Mononuclear cell (primary cell): ENCODE measurements around the gene PLCH1. TPM values are rescaled to one million over a fixed set of nuclear protein-coding genes. Genes with fewer than 3 reads are reported as not detected.
"Not testable (repeated sequence)": the region's sequence is repeated elsewhere in the genome, so short reads cannot be mapped to it uniquely, and the experiment has no call there.

ENCODE experiments used
- H3K27me3 ChIP-seq: 2 replicates; pipeline ENCODE4 v1.6.0; 2011; ENCODE audit warnings: low read length, control low read depth; ENCODE audit not compliant: insufficient read depth
- H3K4me1 ChIP-seq: 2 replicates; pipeline ENCODE4 v1.5.1; 2011; ENCODE audit warnings: mild to moderate bottlenecking, low read length, control low read depth; ENCODE audit not compliant: insufficient read depth
- H3K4me3 ChIP-seq: 2 replicates; pipeline ENCODE4 v1.5.1; 2011; ENCODE audit warnings: mild to moderate bottlenecking, low read length, moderate library complexity
- H3K9me3 ChIP-seq: 2 replicates; pipeline ENCODE4 v1.5.1; 2011; ENCODE audit warnings: low read depth, mild to moderate bottlenecking, control low read depth, low read length
- total RNA-seq: library from RNA; depleted of rRNA; stranded (reverse); fragments of >200 nt; gene quantifications from one replicate; pipeline ENCODE4 v1.2.3, GENCODE V29; 2012

The PLCH1 gene
- total RNA-seq, 1 donor: 0.94 TPM

DNA sequence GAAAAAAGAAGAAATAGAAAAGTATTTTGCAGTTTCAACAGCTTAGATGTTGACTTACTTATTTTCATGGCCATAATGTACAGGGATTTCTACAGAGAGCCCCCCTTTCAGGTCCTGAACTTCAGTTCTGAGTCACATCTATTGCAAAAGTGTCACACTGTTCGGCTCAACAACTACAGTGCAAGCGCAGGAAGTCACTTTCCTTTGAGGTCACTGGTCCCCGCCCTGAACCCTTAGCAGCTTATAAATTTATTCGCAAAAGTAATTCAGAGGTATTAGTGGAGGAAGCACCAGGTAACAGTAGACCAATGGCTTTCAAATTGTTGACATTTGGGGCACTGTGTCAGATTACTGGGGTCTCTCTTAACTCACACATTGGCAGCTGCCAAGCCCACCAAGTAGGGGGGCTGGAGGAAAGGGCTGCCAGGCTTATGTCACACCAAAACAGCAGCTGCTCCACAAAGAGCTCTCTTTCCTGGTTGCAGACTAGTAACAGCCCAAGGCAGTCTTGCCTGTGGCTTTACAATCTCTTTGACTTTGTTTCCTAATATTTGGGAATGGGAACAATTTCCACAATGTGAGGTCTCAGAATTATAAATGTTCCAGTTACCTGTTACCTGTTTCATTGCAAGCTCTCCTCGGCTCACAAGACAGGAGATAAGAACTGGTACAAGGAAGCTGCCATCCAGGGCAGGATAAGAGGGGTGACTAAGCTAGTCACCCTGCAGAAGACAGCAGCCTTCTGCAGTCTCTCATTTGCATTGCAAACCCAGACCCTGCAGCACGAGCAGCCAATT lies 321.1 kb downstream of the PLCH1 start:
- H3K4me1 ChIP-seq: no peaks in the 10 kb centered on the region
- H3K4me3 ChIP-seq: no peak overlapping the region
- no peaks in the 10 kb centered on the region for H3K27me3 ChIP-seq
- peaks cover 6% of the 10 kb centered on the region for H3K9me3 ChIP-seq

- H3K27me3 ChIP-seq: no peaks in the 10 kb centered on the region
- H3K4me3 ChIP-seq: no peak overlapping the region
- H3K9me3 ChIP-seq: no peaks in the 10 kb centered on the region
- H3K4me1 ChIP-seq: no peaks in the 10 kb centered on the region
Observed at GRCh38 chr3:155420881-155421486, 323.9 kb downstream of the PLCH1 start.

DNA sequence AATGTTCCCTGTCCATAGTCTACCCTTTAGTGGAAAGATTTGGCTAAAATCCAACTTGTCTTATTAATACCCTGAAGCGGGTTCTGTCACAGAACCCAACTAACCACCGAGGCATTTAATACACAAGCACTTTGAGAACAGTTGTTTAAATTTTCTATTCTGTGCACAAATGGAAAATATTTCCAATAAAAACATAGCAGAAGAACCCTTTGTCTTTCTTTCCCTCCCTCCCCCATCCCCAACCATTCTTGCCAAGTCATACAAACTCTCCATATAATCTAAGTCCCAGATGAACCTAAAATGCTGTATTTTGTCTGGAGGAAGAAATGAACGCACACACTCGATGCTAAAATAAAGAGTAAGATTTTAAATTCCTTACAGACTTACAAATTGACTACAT lies 324.5 kb downstream of the PLCH1 start:
- H3K27me3 ChIP-seq: no peaks in the 10 kb centered on the region
- H3K9me3 ChIP-seq: no peaks in the 10 kb centered on the region
- H3K4me1 ChIP-seq: no peaks in the 10 kb centered on the region
- H3K4me3 ChIP-seq: no peak overlapping the region

DNA sequence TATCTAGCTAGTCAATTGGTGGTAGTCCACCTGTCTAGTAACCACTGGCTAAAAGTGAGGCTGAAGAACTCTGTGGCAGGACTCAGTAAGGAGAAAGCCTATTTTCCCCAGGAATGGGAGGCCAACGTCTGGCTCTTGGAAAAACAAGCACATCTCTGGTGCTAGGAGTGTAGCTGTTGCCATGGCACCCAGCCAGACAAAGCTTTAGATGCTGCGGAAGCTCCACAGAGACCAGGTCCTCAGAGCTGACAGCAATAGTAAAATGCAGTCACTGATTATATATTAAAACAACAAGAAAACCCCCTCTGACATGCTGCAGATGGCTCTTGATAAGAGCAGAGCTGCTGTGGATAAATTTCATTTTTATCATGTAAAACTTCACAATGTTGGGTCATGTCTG lies 326.5 kb downstream of the PLCH1 start:
- Histone ChIP-seq H3K9me3 (no peaks in the 10 kb centered on the region), H3K4me3 (no peak overlapping the region), H3K27me3 (no peaks in the 10 kb centered on the region), H3K4me1 (no peaks in the 10 kb centered on the region)

- no peaks in the 10 kb centered on the region for H3K9me3 ChIP-seq
- H3K4me1 ChIP-seq: no peaks in the 10 kb centered on the region
- no peak overlapping the region for H3K4me3 ChIP-seq
- H3K27me3 ChIP-seq: no peaks in the 10 kb centered on the region
Observed at GRCh38 chr3:155417119-155417517, 327.8 kb downstream of the PLCH1 start.

GRCh38 chr3:155416500-155417118 lies 328.3 kb downstream of the PLCH1 start:
- no peaks in the 10 kb centered on the region for H3K4me1 ChIP-seq
- no peak overlapping the region for H3K4me3 ChIP-seq
- H3K9me3 ChIP-seq: no peaks in the 10 kb centered on the region
- no peaks in the 10 kb centered on the region for H3K27me3 ChIP-seq

DNA sequence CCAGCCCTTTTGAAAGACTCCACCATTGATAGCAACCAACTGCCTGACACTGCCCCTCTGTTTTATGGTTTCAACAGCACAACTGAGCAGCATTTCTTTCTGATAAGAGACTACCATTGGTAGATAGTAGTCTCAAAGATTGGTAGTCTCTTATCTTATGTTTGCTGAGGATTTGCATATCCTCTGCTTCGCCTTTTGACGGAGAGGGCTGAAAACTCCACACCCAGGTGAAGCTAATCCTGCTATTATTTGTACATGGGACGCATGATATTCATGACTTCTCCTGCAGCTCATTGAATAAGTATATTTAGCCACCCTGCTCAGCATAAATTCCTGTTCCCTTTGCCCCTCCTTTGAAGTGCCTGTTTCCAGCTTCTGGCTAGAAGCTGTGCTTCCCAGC lies 332.0 kb downstream of the PLCH1 start:
- Histone ChIP-seq H3K27me3 (no peaks in the 10 kb centered on the region), H3K4me1 (no peaks in the 10 kb centered on the region), H3K9me3 (no peaks in the 10 kb centered on the region), H3K4me3 (no peak overlapping the region)

GRCh38 chr3:155411500-155412223 lies 333.2 kb downstream of the PLCH1 start:
- no peak overlapping the region for H3K4me3 ChIP-seq
- H3K9me3 ChIP-seq: no peaks in the 10 kb centered on the region
- no peaks in the 10 kb centered on the region for H3K27me3 ChIP-seq
- H3K4me1 ChIP-seq: no peaks in the 10 kb centered on the region

- Histone ChIP-seq H3K9me3 (no peaks in the 10 kb centered on the region), H3K4me1 (no peaks in the 10 kb centered on the region), H3K27me3 (no peaks in the 10 kb centered on the region), H3K4me3 (no peak overlapping the region)
Observed at GRCh38 chr3:155409336-155409735, 335.5 kb downstream of the PLCH1 start.

GRCh38 chr3:155407971-155408370 lies 336.9 kb downstream of the PLCH1 start:
- Histone ChIP-seq H3K27me3 (no peaks in the 10 kb centered on the region), H3K9me3 (no peaks in the 10 kb centered on the region), H3K4me3 (no peak overlapping the region), H3K4me1 (no peaks in the 10 kb centered on the region)

GRCh38 chr3:155407331-155407730 lies 337.5 kb downstream of the PLCH1 start:
- H3K4me3 ChIP-seq: no peak overlapping the region
- H3K4me1 ChIP-seq: no peaks in the 10 kb centered on the region
- no peaks in the 10 kb centered on the region for H3K27me3 ChIP-seq
- H3K9me3 ChIP-seq: no peaks in the 10 kb centered on the region

- H3K4me3 ChIP-seq: no peak overlapping the region
- no peaks in the 10 kb centered on the region for H3K9me3 ChIP-seq
- no peaks in the 10 kb centered on the region for H3K4me1 ChIP-seq
- no peaks in the 10 kb centered on the region for H3K27me3 ChIP-seq
Observed at GRCh38 chr3:155404486-155404885, 340.4 kb downstream of the PLCH1 start.

DNA sequence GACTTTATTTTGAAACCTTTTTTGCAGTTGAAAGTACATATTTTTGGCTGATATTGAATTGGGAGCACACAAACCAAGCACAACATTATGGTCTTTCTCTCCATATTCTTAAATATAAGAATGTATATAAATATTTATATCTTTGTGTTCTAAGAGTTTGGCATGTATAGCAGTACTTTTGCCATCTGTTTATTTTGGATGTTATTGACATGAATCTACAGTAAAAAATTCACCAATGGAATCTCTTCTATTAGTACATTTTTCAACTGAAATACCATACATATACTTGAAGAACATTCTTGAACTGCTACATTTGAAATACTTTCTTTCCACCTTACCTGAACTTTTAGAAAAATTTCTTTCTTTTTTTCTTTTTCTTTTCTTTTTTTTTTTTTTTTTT lies 342.2 kb downstream of the PLCH1 start:
- H3K27me3 ChIP-seq: no peaks in the 10 kb centered on the region
- no peaks in the 10 kb centered on the region for H3K4me1 ChIP-seq
- H3K4me3 ChIP-seq: no peak overlapping the region
- no peaks in the 10 kb centered on the region for H3K9me3 ChIP-seq

GRCh38 chr3:155398046-155398445 lies 346.8 kb downstream of the PLCH1 start:
- Histone ChIP-seq H3K27me3 (no peaks in the 10 kb centered on the region), H3K4me1 (no peaks in the 10 kb centered on the region), H3K4me3 (no peak overlapping the region), H3K9me3 (no peaks in the 10 kb centered on the region)

- H3K27me3 ChIP-seq, H3K4me3 ChIP-seq, H3K9me3 ChIP-seq, H3K4me1 ChIP-seq: not testable (repeated sequence)
Observed at GRCh38 chr3:155394896-155395295, 350.0 kb downstream of the PLCH1 start.
